ENCODE results near the gene PRRC2B. TPM values are rescaled to one million over a fixed set of nuclear protein-coding genes. Genes with fewer than 3 reads are reported as not detected.
"Not testable (repeated sequence)": the region's sequence is repeated elsewhere in the genome, so short reads cannot be mapped to it uniquely, and the experiment has no call there.

Gene PRRC2B
- total RNA-seq, 2 experiments from 2014 or later = 157 to 171 TPM

DNA sequence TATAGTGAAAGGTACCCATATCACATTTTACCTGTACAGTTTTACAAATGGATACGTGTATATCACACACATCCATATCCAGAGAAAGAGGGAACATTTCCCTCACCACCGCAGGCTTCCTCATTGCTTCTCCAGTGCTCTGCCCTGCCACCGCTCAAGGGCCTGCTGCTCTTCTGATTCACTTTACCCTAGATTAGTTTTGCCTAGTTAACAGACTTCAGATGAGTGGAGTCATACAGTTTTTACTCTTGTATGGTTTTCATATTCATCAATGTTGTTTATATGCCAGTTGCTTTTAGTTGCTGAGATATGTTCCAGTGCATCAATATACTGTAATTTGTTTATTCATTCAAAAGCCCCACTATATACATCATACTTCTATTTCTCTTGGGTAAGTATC is 54.9 kb downstream of the PRRC2B start:
- Mint-ChIP-seq H3K4me3 (no peak overlapping the region), H3K27ac (peak overlapping the region; percentile 63), H3K27me3 (ENCODE audit: low read depth) (no peaks in the 10 kb centered on the region), H3K4me1 (ENCODE audit: low read depth) (peaks cover 21% of the 10 kb centered on the region), H3K36me3 (ENCODE audit: low read depth) (peaks cover 48% of the 10 kb centered on the region), H3K9me3 (no peaks in the 10 kb centered on the region)
- DNase-seq = no peak
- CTCF ChIA-PET = interaction anchor here (0.6 to 0.9 kb wide), 2 partner anchors 76 to 79 kb away, joined by 3 to 5 read pairs; no protein-coding TSS in a partner anchor
- intact Hi-C loops (cut with micrococcal nuclease) = no loop called here

DNA sequence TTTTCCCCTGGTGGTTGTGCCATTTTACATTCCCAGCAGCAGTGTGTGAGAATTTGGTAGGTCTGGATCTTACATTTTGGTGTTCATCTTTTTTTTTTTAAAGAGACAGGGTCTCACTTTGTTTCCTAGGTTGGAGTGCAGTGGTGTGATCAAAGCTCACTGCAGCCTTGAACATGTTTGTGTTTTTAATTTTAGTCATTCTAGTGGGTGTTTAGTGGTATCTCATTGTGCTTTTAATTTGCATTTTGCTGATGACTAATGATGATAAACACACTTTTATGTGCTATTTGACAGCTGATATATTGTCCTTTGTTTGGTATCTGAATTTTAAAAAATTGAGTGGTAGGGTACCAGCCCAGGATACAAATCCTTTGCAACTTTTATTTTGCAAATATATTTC is 55.4 kb downstream of the PRRC2B start:
- Mint-ChIP-seq H3K27me3 (ENCODE audit: low read depth) (no peaks in the 10 kb centered on the region), H3K9me3 (no peaks in the 10 kb centered on the region), H3K27ac (peak overlapping the region; percentile 63), H3K36me3 (ENCODE audit: low read depth) (peaks cover 43% of the 10 kb centered on the region), H3K4me3 (no peak overlapping the region), H3K4me1 (ENCODE audit: low read depth) (peaks cover 21% of the 10 kb centered on the region)
- DNase-seq = no peak
- intact Hi-C loops (cut with micrococcal nuclease) = no loop called here
- CTCF ChIA-PET = interaction anchor here (0.9 kb wide), 1 partner anchor 77 kb away, joined by 3 read pairs; no protein-coding TSS in a partner anchor

DNA sequence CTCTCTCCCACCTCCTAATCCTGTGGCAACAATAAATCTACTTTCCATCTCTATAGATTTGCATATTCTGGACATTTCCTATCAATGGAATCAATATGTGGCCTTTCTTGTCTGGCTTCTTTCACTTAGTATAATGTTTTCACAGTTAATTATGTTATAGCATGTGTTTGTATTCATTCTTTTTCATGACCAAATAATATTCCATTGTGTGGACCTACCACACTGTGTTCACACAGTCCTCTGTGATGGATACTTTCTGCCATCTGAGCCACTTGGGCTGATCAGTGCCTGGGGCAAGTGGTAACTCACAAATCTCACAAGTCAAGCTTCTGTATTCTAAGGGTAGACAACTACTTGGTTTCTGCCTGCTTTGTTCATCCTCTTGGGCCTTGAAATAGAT is 60.1 kb downstream of the PRRC2B start:
- no peak overlapping the region for H3K27ac Mint-ChIP-seq
- CTCF ChIA-PET = no interaction called here
- intact Hi-C loops (cut with micrococcal nuclease) = no loop called here
- DNase-seq = no peak
- H3K27me3 Mint-ChIP-seq (ENCODE audit: low read depth) = no peaks in the 10 kb centered on the region
- H3K9me3 Mint-ChIP-seq = no peaks in the 10 kb centered on the region
- H3K36me3 Mint-ChIP-seq (ENCODE audit: low read depth) = peaks cover 42% of the 10 kb centered on the region
- no peak overlapping the region for H3K4me3 Mint-ChIP-seq
- peaks cover 15% of the 10 kb centered on the region for H3K4me1 Mint-ChIP-seq (ENCODE audit: low read depth)

DNA sequence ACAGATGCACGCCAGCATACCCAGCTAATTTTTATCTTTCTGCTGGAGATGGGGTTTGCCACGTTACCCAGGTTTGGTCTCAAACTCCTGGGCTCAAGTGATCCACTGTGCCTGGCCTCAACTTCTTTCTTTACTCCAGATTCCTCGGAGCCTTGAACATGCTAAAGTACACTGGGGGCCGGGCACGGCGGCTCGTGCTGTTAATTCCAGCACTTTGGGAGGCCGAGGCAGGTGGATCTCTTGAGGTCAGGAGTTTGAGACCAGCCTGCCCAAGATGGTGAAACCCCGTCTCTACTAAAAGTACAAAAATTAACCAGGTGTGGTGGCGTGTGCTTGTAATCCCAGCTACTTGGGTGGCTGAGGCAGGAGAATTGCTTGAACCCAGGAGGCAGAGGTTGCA is 61.8 kb downstream of the PRRC2B start:
- H3K9me3 Mint-ChIP-seq; intact Hi-C loops (cut with micrococcal nuclease); H3K4me3 Mint-ChIP-seq; DNase-seq; H3K27ac Mint-ChIP-seq; H3K27me3 Mint-ChIP-seq (ENCODE audit: low read depth): not testable (repeated sequence)
- CTCF ChIA-PET = interaction anchor here (0.7 kb wide), 1 partner anchor 276 kb away, joined by 4 read pairs; no protein-coding TSS in a partner anchor
- peaks cover 12% of the 10 kb centered on the region for H3K4me1 Mint-ChIP-seq (ENCODE audit: low read depth)
- H3K36me3 Mint-ChIP-seq (ENCODE audit: low read depth) = peaks cover 43% of the 10 kb centered on the region

DNA sequence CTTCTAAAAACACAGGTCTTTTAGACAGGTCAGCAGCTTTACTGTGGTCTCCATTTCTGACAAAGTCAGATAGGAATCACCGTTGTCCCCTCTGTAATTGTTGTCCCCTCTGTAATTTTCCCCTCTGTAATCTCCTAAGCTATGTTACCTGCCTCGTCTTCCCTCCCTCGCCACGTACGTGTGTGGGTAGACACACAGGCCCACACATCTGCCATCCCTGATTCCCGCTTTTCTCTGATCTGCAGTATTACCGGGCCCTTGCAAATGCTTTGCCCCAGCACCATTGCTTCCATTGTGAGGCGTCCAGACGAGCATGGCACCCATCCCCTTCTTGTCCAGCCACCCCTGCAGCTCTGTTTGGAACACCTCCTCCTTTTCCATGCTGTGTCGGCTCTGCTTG is 63.9 kb downstream of the PRRC2B start:
- intact Hi-C loops (cut with micrococcal nuclease) = no loop called here
- peaks cover 43% of the 10 kb centered on the region for H3K36me3 Mint-ChIP-seq (ENCODE audit: low read depth)
- DNase-seq = no peak
- H3K9me3 Mint-ChIP-seq = no peaks in the 10 kb centered on the region
- CTCF ChIA-PET = no interaction called here
- no peak overlapping the region for H3K27ac Mint-ChIP-seq
- no peak overlapping the region for H3K4me3 Mint-ChIP-seq
- H3K27me3 Mint-ChIP-seq (ENCODE audit: low read depth) = no peaks in the 10 kb centered on the region
- H3K4me1 Mint-ChIP-seq (ENCODE audit: low read depth) = peaks cover 4% of the 10 kb centered on the region

DNA sequence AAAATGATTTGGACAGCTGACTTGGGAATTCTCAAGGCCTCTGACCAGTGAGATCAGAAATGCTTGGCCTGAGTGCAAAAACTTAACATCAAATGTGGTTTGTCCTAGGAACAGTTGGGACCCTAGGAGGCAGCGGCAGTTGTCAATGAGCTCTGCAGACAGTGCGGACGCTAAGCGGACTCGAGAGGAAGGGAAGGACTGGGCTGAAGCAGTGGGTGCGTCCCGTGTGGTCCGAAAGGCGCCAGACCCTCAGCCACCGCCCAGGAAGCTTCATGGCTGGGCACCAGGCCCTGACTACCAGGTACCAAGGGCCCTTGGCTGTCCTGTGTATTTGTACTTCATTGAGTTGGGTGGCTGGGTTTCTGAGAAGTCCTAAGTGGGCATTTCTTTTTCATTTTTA is 65.2 kb downstream of the PRRC2B start:
- no peak for DNase-seq
- no peaks in the 10 kb centered on the region for H3K4me1 Mint-ChIP-seq (ENCODE audit: low read depth)
- peaks cover 40% of the 10 kb centered on the region for H3K36me3 Mint-ChIP-seq (ENCODE audit: low read depth)
- H3K27me3 Mint-ChIP-seq (ENCODE audit: low read depth) = no peaks in the 10 kb centered on the region
- CTCF ChIA-PET = interaction anchor here (1.3 kb wide), 1 partner anchor 19 kb away, joined by 4 read pairs; no protein-coding TSS in a partner anchor
- intact Hi-C loops (cut with micrococcal nuclease) = no loop called here
- H3K4me3 Mint-ChIP-seq = no peak overlapping the region
- H3K27ac Mint-ChIP-seq = peak overlapping the region; percentile 19
- no peaks in the 10 kb centered on the region for H3K9me3 Mint-ChIP-seq

DNA sequence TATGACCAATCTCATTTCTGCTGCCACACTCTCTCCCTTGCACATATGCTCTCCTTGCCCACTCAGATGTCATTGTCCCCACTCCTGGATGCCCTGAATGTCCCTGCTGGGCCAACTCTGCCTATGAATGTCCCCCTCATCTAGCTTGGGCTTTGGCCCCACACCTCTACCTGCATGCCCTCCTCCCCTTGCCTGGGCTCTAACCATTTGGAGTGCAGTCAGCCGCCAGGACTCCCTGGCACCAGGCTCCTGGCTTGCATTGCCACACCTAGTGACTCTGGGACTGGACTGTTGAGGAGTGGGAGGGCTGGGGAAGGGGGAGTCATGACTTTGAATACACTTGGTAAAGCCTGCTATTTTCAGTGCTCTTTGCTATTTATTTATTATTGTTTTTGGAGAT is 67.3 kb downstream of the PRRC2B start:
- Mint-ChIP-seq H3K27me3 (ENCODE audit: low read depth) (no peaks in the 10 kb centered on the region), H3K4me3 (no peak overlapping the region), H3K36me3 (ENCODE audit: low read depth) (peaks cover 44% of the 10 kb centered on the region), H3K4me1 (ENCODE audit: low read depth) (no peaks in the 10 kb centered on the region), H3K9me3 (no peaks in the 10 kb centered on the region), H3K27ac (no peak overlapping the region)
- intact Hi-C loops (cut with micrococcal nuclease) = no loop called here
- CTCF ChIA-PET = no interaction called here
- no peak for DNase-seq

DNA sequence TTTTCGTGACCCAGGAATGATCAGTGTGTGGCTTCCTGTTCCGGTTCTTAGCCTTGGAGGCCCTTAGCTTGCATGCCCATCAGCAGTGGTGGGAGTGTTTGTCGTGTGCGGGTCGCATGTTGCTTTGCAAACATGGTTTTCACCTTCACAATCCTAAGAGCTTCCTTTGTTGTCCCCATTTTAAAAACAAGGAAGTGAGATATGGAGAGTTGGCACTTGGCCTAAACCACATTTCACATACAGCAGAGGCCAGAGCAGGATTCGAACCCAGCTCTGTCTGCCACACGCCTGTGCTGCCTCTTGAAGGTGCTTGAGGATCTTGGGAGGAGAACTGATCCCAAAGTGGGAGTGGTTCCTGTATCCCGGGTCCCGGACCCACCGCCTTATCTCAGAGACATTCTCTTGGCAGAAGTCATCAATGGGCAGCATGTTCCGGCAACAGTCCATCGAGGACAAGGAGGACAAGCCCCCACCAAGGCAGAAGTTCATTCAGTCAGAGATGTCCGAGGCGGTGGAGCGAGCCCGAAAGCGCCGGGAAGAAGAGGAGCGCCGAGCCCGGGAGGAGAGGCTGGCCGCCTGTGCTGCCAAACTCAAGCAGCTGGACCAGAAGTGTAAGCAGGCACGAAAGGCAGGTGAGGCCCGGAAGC is 70.6 kb downstream of the PRRC2B start:
- Mint-ChIP-seq H3K27ac (no peak overlapping the region), H3K4me3 (no peak overlapping the region), H3K4me1 (ENCODE audit: low read depth) (no peaks in the 10 kb centered on the region), H3K27me3 (ENCODE audit: low read depth) (no peaks in the 10 kb centered on the region), H3K36me3 (ENCODE audit: low read depth) (peaks cover 44% of the 10 kb centered on the region), H3K9me3 (no peaks in the 10 kb centered on the region)
- DNase-seq = no peak
- CTCF ChIA-PET = no interaction called here
- intact Hi-C loops (cut with micrococcal nuclease) = no loop called here

DNA sequence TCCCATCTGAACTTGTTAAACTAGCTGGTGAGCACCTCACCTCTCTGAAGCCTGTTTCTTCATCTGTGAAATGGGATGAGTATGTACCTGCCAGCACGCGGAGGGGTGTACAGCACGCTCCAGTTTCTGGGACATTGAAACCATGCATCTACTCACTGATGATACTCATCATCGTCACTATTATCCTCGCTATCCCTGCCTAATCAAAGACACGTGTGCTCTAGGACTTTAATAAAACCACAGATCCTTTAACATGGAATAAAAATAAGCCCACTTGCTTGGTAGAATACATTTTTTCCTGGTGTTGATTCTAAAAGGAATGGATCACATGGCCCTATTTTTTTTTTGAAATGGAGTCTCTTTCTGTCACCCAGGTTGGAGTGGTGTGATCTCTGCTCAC is 71.5 kb downstream of the PRRC2B start:
- H3K4me1 Mint-ChIP-seq (ENCODE audit: low read depth) = no peaks in the 10 kb centered on the region
- intact Hi-C loops (cut with micrococcal nuclease) = no loop called here
- no peak overlapping the region for H3K27ac Mint-ChIP-seq
- CTCF ChIA-PET = interaction anchor here (1.0 kb wide), 1 partner anchor 129 kb away, joined by 3 read pairs; no protein-coding TSS in a partner anchor
- H3K4me3 Mint-ChIP-seq = no peak overlapping the region
- no peak for DNase-seq
- no peaks in the 10 kb centered on the region for H3K9me3 Mint-ChIP-seq
- H3K36me3 Mint-ChIP-seq (ENCODE audit: low read depth) = peaks cover 46% of the 10 kb centered on the region
- H3K27me3 Mint-ChIP-seq (ENCODE audit: low read depth) = no peaks in the 10 kb centered on the region

DNA sequence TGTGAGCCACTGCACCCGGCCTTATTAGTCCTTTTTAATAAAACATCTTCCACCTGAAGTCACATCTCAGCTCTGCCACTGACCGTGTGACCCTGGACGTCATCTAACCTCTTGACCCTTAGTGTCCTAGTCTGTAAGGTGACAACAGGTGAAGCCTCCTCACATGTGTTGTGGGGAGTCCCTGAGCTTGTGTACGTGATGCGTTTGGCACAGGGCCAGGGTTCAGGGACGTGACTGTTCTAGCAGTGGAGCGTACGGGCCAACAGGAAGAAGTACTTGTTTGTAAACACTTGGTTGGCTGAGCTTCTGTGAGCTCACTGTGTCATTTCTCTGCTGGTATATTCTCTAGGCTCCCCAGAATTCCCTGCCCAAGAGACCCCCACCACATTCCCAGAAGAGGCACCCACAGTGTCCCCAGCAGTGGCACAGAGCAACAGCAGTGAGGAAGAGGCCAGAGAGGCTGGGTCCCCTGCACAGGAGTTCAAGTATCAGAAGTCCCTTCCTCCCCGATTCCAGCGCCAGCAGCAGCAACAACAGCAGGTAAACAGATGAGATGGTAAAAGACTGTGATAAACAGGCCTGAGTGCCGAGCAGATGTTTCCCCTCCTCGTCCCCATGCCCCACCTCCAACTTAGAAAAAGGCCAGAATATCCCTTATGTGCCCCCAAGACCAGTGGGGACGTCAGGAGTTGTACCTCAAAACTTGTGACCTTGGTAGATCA is 73.5 kb downstream of the PRRC2B start:
- Mint-ChIP-seq H3K36me3 (ENCODE audit: low read depth) (peaks cover 50% of the 10 kb centered on the region), H3K27me3 (ENCODE audit: low read depth) (no peaks in the 10 kb centered on the region), H3K27ac (no peak overlapping the region), H3K4me1 (ENCODE audit: low read depth) (no peaks in the 10 kb centered on the region), H3K4me3 (no peak overlapping the region), H3K9me3 (no peaks in the 10 kb centered on the region)
- DNase-seq = no peak
- intact Hi-C loops (cut with micrococcal nuclease) = no loop called here
- CTCF ChIA-PET = interaction anchor here (0.7 to 1.3 kb wide), 4 partner anchors 11 to 130 kb away, joined by 3 to 5 read pairs (median 3); no protein-coding TSS in a partner anchor

DNA sequence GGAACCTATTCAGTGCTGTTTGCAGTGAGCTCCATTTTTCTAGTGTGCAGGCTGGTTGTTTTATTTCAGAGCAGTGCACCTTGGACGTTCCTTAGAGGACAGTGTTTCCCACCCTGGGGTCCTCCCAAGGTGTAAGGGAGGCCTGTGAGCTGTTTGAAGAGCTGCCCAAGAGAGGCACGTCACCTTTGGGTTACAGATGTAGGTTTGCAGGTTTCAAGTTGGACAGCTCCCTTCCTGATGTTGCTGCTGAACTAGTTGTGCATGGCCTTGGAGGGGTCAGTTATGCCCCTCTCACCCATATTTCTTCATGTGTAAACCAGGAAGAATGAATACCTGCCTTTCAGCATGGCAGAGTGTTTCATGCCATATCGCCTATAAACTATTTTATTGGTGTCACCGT is 74.1 kb downstream of the PRRC2B start:
- H3K9me3 Mint-ChIP-seq = no peaks in the 10 kb centered on the region
- DNase-seq = no peak
- no peak overlapping the region for H3K4me3 Mint-ChIP-seq
- intact Hi-C loops (cut with micrococcal nuclease) = no loop called here
- no peaks in the 10 kb centered on the region for H3K4me1 Mint-ChIP-seq (ENCODE audit: low read depth)
- H3K36me3 Mint-ChIP-seq (ENCODE audit: low read depth) = peaks cover 50% of the 10 kb centered on the region
- H3K27ac Mint-ChIP-seq = no peak overlapping the region
- CTCF ChIA-PET = interaction anchor here (0.9 to 1.3 kb wide), 3 partner anchors 10 to 131 kb away, joined by 3 to 5 read pairs (median 3); no protein-coding TSS in a partner anchor
- no peaks in the 10 kb centered on the region for H3K27me3 Mint-ChIP-seq (ENCODE audit: low read depth)

DNA sequence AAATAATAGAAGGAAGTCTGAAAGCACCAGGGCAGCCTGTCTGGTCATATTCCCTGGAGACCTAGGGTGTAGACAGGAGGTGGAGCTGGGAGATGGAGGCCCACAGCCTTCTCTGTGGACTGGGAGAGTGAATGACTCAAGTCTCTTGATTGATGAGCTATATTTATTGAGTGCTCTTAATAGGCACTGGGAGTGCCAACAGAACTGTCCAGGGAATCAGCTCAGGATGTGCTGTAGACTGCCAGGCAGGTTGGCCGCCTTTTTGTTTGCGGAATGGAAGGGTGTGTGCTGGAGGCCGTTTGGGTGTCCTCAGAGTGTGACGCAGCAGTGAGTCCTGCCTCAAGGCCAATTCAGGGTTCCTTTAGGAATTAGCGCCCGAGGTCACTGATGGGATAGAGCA is 75.5 kb downstream of the PRRC2B start:
- H3K27ac Mint-ChIP-seq = no peak overlapping the region
- peaks cover 53% of the 10 kb centered on the region for H3K36me3 Mint-ChIP-seq (ENCODE audit: low read depth)
- CTCF ChIA-PET = no interaction called here
- intact Hi-C loops (cut with micrococcal nuclease) = no loop called here
- H3K9me3 Mint-ChIP-seq = no peaks in the 10 kb centered on the region
- H3K4me1 Mint-ChIP-seq (ENCODE audit: low read depth) = no peaks in the 10 kb centered on the region
- no peak for DNase-seq
- H3K27me3 Mint-ChIP-seq (ENCODE audit: low read depth) = no peaks in the 10 kb centered on the region
- no peak overlapping the region for H3K4me3 Mint-ChIP-seq

DNA sequence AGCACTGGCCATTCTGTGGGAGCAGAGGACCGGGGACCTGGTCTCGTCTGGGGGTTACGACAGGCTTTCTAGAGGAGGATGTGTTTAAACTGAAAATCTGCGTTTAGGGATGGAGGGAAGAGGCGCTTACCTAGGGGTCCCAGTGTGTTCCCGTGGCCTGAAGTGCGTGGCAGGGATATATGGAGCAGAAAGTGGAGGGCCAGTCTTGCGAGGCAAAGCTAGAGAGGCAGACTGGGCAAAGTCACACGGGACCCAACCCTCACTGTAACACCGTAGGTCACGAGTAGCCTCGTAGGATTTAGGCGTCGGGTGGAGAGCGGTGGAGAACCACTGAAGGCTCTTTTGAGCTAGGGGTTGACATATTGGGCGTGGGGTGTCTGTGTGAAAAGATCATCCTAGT is 76.1 kb downstream of the PRRC2B start:
- DNase-seq = no peak
- CTCF ChIA-PET = no interaction called here
- H3K27me3 Mint-ChIP-seq (ENCODE audit: low read depth) = no peaks in the 10 kb centered on the region
- no peaks in the 10 kb centered on the region for H3K4me1 Mint-ChIP-seq (ENCODE audit: low read depth)
- no peak overlapping the region for H3K4me3 Mint-ChIP-seq
- H3K36me3 Mint-ChIP-seq (ENCODE audit: low read depth) = peaks cover 51% of the 10 kb centered on the region
- H3K9me3 Mint-ChIP-seq = no peaks in the 10 kb centered on the region
- intact Hi-C loops (cut with micrococcal nuclease) = no loop called here
- no peak overlapping the region for H3K27ac Mint-ChIP-seq

Measured in activated naive CD4-positive, alpha-beta T cell treated with anti-CD3 and anti-CD28 coated beads for 36 hours (primary cell).